Immature natural killer cell (primary cell): ENCODE measurements around the gene UNC119B. TPM values are rescaled to one million over a fixed set of nuclear protein-coding genes. Genes with fewer than 3 reads are reported as not detected.

ENCODE experiments used
- DNase-seq, 3 donors: peaks; one replicate each; pipeline ENCODE4 v3.0.0; 2022; ENCODE audit warnings: mixed read lengths in 1 of 3
- H3K27ac Mint-ChIP-seq, 6 donors: one replicate each; pipeline ENCODE4 v1.8.0; 2020; ENCODE audit warnings: mixed read lengths in 6 of 6, mild to moderate bottlenecking in 5 of 6, inconsistent platforms in 4 of 6, moderate library complexity in 3 of 6
- H3K27me3 Mint-ChIP-seq, 3 donors: one replicate each; pipeline ENCODE4 v1.8.0; 2020 to 2021; ENCODE audit warnings: low read depth in 3 of 3, mild to moderate bottlenecking in 3 of 3, mixed read lengths in 3 of 3, moderate library complexity in 3 of 3, inconsistent platforms in 1 of 3
- H3K36me3 Mint-ChIP-seq, 3 donors: one replicate each; pipeline ENCODE4 v1.8.0; 2020; ENCODE audit warnings: mixed read lengths in 3 of 3, inconsistent platforms in 2 of 3, mild to moderate bottlenecking in 2 of 3
- H3K4me1 Mint-ChIP-seq, 2 donors: one replicate each; pipeline ENCODE4 v1.8.0; 2020; ENCODE audit warnings: inconsistent platforms in 2 of 2, mild to moderate bottlenecking in 2 of 2, mixed read lengths in 2 of 2, moderate library complexity in 1 of 2
- H3K4me3 Mint-ChIP-seq, 5 donors: one replicate each; pipeline ENCODE4 v1.8.0; 2020; ENCODE audit warnings: mild to moderate bottlenecking in 5 of 5, mixed read lengths in 5 of 5, inconsistent platforms in 3 of 5, moderate library complexity in 3 of 5
- H3K9me3 Mint-ChIP-seq, 6 donors: one replicate each; pipeline ENCODE4 v1.8.0; 2020; ENCODE audit warnings: mild to moderate bottlenecking in 6 of 6, mixed read lengths in 6 of 6, inconsistent platforms in 4 of 6, moderate library complexity in 3 of 6
- polyA plus RNA-seq, 3 donors: library from polyadenylated mRNA; unstranded; fragments of 300-500 nt; fragmentation: Illumina TruSeq; gene quantifications; one replicate each; pipeline ENCODE4 v1.2.3, GENCODE V29; 2021

The UNC119B gene
- polyA plus RNA-seq, 3 donors from 2014 or later, result 5.1 to 6.2 (median 5.8) TPM

GRCh38 chr12:120718055-120718454 is 7.8 kb downstream of the UNC119B start:
- H3K9me3 Mint-ChIP-seq, result no peaks in the 10 kb centered on the region
- no peak overlapping the region for H3K27ac Mint-ChIP-seq
- no peak overlapping the region for H3K4me3 Mint-ChIP-seq
- DNase-seq, result no peak
- H3K4me1 Mint-ChIP-seq, result peaks cover 6 to 9% of the 10 kb centered on the region in 2 donors
- H3K27me3 Mint-ChIP-seq, result no peaks in the 10 kb centered on the region
- peaks cover 29 to 63% (median 30%) of the 10 kb centered on the region in 3 donors for H3K36me3 Mint-ChIP-seq

DNA sequence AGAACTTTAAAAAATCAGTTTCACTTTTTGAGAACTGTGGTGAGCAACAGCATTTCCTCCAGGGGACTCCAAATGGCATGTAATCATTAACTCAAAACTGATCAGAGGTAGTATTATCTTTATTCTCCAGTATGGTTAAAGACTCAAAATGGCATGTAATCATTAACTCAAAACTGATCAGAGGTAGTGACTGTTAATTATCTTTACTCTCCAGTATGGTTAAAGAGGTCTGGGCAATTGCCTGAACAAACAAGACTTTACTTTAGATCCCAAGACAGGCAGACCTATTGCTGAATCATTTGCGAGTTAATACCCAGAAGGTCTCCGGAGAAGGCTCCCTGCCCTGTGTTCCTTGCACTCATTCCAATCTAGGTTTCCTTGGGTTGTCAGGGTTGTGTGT is 8.8 kb downstream of the UNC119B start:
- no peak for DNase-seq
- no peak overlapping the region for H3K27ac Mint-ChIP-seq
- H3K4me1 Mint-ChIP-seq, result peaks cover under 1 to 2% of the 10 kb centered on the region in 2 donors
- H3K9me3 Mint-ChIP-seq, result no peaks in the 10 kb centered on the region
- peaks cover 26 to 59% (median 26%) of the 10 kb centered on the region in 3 donors for H3K36me3 Mint-ChIP-seq
- no peaks in the 10 kb centered on the region for H3K27me3 Mint-ChIP-seq
- no peak overlapping the region for H3K4me3 Mint-ChIP-seq

- Mint-ChIP-seq H3K27me3 (no peaks in the 10 kb centered on the region), H3K27ac (no peak overlapping the region), H3K4me1 (peaks cover 1 to 3% of the 10 kb centered on the region in 2 donors), H3K4me3 (no peak overlapping the region), H3K9me3 (no peaks in the 10 kb centered on the region), H3K36me3 (peaks cover 25 to 56% (median 25%) of the 10 kb centered on the region in 3 donors)
- DNase-seq, result no peak
These were observed 9.4 kb downstream of the UNC119B start for GRCh38 chr12:120719496-120720233.

DNA sequence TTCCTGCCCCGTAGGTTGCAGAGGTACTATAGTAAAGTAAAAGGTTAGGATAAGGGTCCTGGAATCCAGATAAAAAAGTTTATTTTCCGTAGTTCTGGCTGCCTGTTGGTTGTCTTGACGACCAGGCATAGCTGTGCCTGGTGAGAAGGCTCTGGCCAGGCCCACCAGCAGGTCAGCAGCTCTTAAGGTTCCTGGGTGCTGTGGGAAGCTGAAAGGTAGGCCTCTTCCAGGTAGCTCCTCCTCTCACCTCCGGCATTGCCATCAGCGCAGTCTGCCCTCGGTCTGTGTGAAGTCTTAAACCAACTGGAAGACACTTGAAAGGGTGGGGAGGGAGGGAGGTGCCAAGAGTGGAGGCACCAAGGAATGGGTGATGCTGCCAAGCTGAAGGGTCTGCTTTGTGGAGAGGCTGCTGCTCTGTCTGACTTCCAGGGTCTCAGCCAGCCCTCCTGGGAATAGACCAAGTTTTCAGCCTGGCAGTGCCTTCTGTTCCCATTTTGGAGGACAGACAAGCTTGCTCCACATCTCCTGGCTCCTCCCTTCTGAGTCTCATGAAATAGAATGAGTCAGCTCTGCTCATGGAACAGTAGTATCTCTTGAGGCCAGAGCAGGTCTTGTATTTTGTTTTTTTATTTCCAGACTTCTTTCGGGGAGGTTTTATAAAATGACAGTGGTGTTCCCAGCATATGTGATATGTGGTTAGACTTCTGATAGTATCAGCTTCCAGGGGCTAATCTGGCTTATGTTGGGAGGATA is 10.2 kb downstream of the UNC119B start:
- no peak overlapping the region for H3K4me3 Mint-ChIP-seq
- H3K4me1 Mint-ChIP-seq, result peaks cover 9 to 11% of the 10 kb centered on the region in 2 donors
- no peaks in the 10 kb centered on the region for H3K9me3 Mint-ChIP-seq
- no peak overlapping the region for H3K27ac Mint-ChIP-seq
- DNase-seq, result no peak
- peaks cover 25 to 54% (median 25%) of the 10 kb centered on the region in 3 donors for H3K36me3 Mint-ChIP-seq
- peaks cover 0 to 1% (median 0%) of the 10 kb centered on the region in 3 donors for H3K27me3 Mint-ChIP-seq

GRCh38 chr12:120720987-120721801 is 10.9 kb downstream of the UNC119B start:
- Mint-ChIP-seq H3K4me3 (no peak overlapping the region), H3K27ac (peak overlapping the region in 1 of 6 donors; percentile 3), H3K9me3 (no peaks in the 10 kb centered on the region), H3K27me3 (peaks cover 0 to 1% (median 0%) of the 10 kb centered on the region in 3 donors), H3K36me3 (peaks cover 24 to 50% (median 25%) of the 10 kb centered on the region in 3 donors), H3K4me1 (peaks cover 13 to 16% of the 10 kb centered on the region in 2 donors)
- no peak for DNase-seq

DNA sequence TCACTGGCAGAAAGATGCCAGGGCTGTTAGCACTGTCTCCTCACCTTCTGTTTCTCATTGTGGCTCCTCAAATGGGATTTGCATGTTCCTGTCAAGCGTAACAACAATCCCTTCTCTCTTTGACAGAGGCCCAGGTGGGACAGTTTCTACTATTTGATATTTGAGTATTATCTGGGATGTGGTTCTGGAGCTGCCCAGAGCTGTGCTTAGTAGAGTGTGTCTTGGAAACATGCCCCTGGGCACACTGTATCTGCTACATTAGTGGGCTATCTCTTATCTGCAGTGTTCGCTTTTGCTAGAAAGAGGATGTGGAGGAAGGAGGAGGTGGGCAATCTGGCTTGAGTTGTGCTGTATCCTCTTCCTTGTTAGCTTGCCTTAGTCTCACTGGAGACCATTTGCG is 11.6 kb downstream of the UNC119B start:
- peaks cover 18 to 43% (median 19%) of the 10 kb centered on the region in 3 donors for H3K36me3 Mint-ChIP-seq

DNA sequence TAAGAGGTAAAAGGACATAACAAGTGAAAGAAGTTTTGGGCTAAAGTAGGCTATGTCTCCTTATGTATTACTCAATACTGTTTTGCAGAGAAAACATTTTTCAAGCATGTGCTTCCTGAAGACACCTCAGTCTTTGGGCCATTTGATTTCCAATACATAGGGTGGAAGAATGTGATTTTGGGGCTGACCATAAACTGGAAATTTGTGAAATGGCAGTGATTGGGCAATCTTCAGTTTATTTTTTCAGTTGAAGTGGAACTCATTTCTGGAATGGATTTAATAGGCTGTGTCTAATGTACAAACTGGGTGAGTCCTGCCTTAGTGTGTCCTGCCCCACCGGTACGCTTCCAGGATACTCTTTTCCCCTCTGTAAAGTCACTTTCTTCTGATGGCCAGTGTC is 12.5 kb downstream of the UNC119B start:
- no peak for DNase-seq
- H3K4me3 Mint-ChIP-seq, result no peak overlapping the region
- no peaks in the 10 kb centered on the region for H3K9me3 Mint-ChIP-seq
- H3K36me3 Mint-ChIP-seq, result peaks cover 18 to 41% (median 19%) of the 10 kb centered on the region in 3 donors
- H3K27ac Mint-ChIP-seq, result no peak overlapping the region
- H3K4me1 Mint-ChIP-seq, result peaks cover 19 to 20% of the 10 kb centered on the region in 2 donors
- H3K27me3 Mint-ChIP-seq, result peaks cover 0 to 1% (median 0%) of the 10 kb centered on the region in 3 donors

More for the DNA sequence above, 11.6 kb downstream of the UNC119B start:
- DNase-seq, result no peak
- Mint-ChIP-seq H3K4me3 (no peak overlapping the region), H3K27me3 (peaks cover 0 to 1% (median 0%) of the 10 kb centered on the region in 3 donors), H3K9me3 (no peaks in the 10 kb centered on the region), H3K4me1 (peaks cover 19 to 20% of the 10 kb centered on the region in 2 donors), H3K27ac (peak overlapping the region in 1 of 6 donors; percentile 35)

DNA sequence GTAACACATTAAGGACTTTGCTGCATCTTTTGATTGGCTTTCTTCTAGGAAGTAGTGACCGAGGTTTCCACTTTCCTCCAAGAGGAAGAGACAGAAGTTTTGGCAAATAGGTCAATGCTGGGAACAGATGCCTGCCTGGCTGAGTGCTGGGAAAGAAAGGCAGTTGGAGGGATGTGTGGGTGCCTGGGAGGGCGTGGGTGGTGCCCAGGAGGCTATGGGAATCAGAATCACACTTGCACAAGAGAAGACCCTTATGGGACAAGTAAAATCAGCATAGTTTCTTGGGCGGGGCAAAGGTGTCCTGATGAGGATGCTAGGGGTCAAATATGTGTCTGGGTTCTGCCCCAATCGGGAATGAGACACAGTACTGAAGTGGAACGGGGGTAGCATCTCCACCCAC is 14.5 kb downstream of the UNC119B start:
- Mint-ChIP-seq H3K4me1 (peaks cover 20 to 22% of the 10 kb centered on the region in 2 donors), H3K9me3 (no peaks in the 10 kb centered on the region), H3K36me3 (peaks cover 3 to 27% (median 14%) of the 10 kb centered on the region in 3 donors), H3K27ac (peak overlapping the region; percentile 25 to 83 (median 71)), H3K27me3 (peaks cover 0 to 2% (median 0%) of the 10 kb centered on the region in 3 donors), H3K4me3 (peak overlapping the region; percentile 87 to 92 (median 90))
- DNase-seq, result no peak

DNA sequence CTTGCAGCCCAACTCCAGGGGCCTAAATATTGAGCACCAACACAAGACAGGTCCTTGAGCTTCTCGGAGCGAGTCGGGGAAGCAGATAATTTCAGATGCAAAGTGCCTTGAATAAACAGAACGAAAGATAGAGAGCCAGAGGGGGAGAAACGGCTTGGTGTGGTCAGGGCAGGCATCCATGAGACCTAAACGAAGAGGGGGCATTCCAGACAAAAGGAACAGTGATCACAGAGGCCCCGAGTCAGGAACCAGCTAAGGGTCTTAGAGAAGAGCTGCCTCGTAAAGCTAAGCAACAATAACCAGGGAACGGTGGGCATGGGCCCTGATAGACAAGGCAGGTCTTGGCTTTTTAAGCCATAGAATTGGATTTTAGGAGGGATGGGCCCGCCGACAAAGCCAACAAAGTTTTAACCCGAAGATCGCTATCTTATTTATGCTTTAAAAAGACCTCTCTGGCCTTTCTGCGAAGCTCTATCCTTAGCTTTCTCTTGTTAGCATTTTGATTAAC is 14.9 kb downstream of the UNC119B start:
- Mint-ChIP-seq H3K27ac (peak overlapping the region; percentile 59 to 83 (median 72)), H3K9me3 (no peaks in the 10 kb centered on the region), H3K36me3 (peaks cover under 1 to 25% (median 16%) of the 10 kb centered on the region in 3 donors), H3K4me1 (peaks cover 20 to 22% of the 10 kb centered on the region in 2 donors), H3K27me3 (peaks cover 0 to 2% (median 0%) of the 10 kb centered on the region in 3 donors), H3K4me3 (peak overlapping the region; percentile 87 to 92 (median 90))
- DNase-seq, result no peak

DNA sequence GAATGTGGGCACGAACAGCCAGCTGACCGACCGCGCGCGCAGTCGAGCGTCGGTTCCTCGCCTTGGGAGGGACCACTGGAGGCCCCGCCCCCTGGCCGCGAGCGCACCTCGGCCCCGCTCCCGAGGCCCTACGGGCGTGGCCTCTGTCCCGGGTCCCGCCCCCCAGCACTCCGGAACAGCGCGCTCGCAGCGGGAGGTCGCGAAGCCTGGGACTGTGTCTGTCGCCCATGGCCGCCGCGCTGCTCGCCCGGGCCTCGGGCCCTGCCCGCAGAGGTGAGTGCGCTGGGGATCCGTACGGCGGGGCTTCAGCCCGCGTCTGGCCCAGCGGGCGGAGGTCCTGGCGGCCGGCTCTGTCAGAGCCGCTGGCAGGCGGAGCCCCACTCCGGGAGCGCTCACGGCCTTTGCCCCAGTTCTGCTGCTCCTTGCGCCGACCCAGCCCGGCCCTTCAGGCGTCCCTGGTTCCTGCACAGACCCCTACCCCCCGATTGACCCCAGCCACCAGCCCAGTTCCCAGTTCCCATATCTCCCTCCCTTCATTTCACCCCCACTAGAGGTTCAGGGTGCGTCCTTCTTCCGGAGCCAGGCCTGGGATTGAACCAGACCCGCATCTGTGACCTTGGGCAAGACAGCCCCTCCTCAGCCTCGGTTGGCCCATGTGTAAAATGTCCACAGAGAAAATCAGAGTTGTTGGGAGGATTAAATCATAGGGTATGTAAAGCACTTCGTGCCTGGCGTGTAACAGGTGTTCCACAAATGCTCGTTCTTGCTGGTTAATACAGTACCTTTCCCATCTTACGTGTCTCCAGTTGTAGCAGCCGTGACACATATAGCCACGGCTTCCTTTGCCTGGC is 15.6 kb downstream of the UNC119B start, which contains the start of gene ACADS:
TSS of gene ACADS (plus strand) at position 168 of the 851 bp plus-strand sequence. CDS start at position 228, 60 bp downstream.
- Mint-ChIP-seq H3K9me3 (no peaks in the 10 kb centered on the region), H3K27ac (peak within 1 kb of the TSS; percentile 75 to 90 (median 84)), H3K4me3 (peak within 1 kb of the TSS; percentile 87 to 92 (median 90)), H3K4me1 (peaks cover 20 to 22% of the 10 kb centered on the region in 2 donors), H3K27me3 (peaks cover 0 to 2% (median 0%) of the 10 kb centered on the region in 3 donors), H3K36me3 (peaks cover 5 to 26% (median 18%) of the 10 kb centered on the region in 3 donors)
- DNase-seq, result peak; percentile 89 to 90 (median 90)

DNA sequence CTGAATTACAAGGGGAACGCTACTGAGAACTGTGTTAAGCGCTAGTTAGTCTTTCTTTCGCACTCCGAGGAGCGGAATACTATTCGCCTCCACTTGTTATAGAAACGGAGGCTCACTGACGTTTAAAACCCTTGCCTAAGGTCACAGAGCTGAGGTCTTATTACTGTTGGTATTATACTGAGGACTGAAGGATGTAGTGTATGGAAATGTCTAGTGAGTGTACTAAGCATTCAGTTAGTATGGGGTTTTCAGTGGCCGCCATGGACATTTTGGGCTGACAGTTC is 16.2 kb downstream of the UNC119B start:
- no peaks in the 10 kb centered on the region for H3K9me3 Mint-ChIP-seq
- no peak for DNase-seq
- H3K36me3 Mint-ChIP-seq, result peaks cover 5 to 22% (median 13%) of the 10 kb centered on the region in 3 donors
- peak overlapping the region; percentile 75 to 90 (median 84) for H3K27ac Mint-ChIP-seq
- H3K27me3 Mint-ChIP-seq, result peaks cover 0 to 2% (median 0%) of the 10 kb centered on the region in 3 donors
- peak overlapping the region; percentile 87 to 92 (median 90) for H3K4me3 Mint-ChIP-seq
- H3K4me1 Mint-ChIP-seq, result peaks cover 20 to 22% of the 10 kb centered on the region in 2 donors

DNA sequence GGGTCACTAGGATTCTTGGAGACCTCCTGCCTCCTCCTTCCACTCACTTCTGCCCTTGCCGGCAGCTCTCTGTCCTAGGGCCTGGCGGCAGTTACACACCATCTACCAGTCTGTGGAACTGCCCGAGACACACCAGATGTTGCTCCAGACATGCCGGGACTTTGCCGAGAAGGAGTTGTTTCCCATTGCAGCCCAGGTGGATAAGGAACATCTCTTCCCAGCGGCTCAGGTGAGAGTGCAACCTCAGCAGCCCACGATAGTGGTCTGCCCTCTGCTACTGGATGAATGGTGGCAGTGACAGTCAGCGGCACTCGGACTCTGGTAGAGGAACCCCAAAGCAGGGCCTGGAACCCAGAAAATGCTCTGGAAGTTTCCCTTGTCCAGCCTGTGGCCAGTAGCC is 16.7 kb downstream of the UNC119B start:
- Mint-ChIP-seq H3K4me3 (peak overlapping the region in 4 of 5 donors; percentile 87 to 92 (median 91)), H3K27ac (no peak overlapping the region)

More for the DNA sequence above, 16.7 kb downstream of the UNC119B start:
- no peak for DNase-seq
- Mint-ChIP-seq H3K27me3 (peaks cover 0 to 2% (median 0%) of the 10 kb centered on the region in 3 donors), H3K36me3 (peaks cover 5 to 22% (median 13%) of the 10 kb centered on the region in 3 donors), H3K4me1 (peaks cover 20 to 22% of the 10 kb centered on the region in 2 donors), H3K9me3 (no peaks in the 10 kb centered on the region)
